ENCODE results near the gene DEDD. TPM values are rescaled to one million over a fixed set of nuclear protein-coding genes. Genes with fewer than 3 reads are reported as not detected.
A peak's percentile ranks its signal among the peaks of the same experiment; 100 is the strongest.

The DEDD gene
- total and polyA plus RNA-seq, 2 of the 13 experiments (the other 11 are each of a cell fraction or from before 2014, with no cell fraction given): 12.6 to 27.8 TPM

- TF ChIP-seq ZNF318 (CRISPR knock-in tag; IDR thresholded peaks at IDR 0.05): no peak
- no peak for TF ChIP-seq ZBED4 (CRISPR knock-in tag; IDR thresholded peaks at IDR 0.05; ENCODE audit: borderline replicate concordance)
- TF ChIP-seq PRDM15 (CRISPR knock-in tag; IDR thresholded peaks at IDR 0.05): no peak; the same call in none of the 2 replicates
- no peak for TF ChIP-seq MBNL3 (CRISPR knock-in tag; conservative IDR thresholded peaks at IDR 0.05)
- TF ChIP-seq ZNF17 (CRISPR knock-in tag; IDR thresholded peaks at IDR 0.05): no peak
- no peak; the same call in 1 of the 2 replicates for TF ChIP-seq AHR (CRISPR knock-in tag; IDR thresholded peaks at IDR 0.05)
- 0 out of 2 replicates have a peak, but pooled peaks have one; percentile 23 for TF ChIP-seq GMEB2 (CRISPR knock-in tag; IDR thresholded peaks at IDR 0.05; ENCODE audit: low read depth)
- TF ChIP-seq E2F2 (CRISPR knock-in tag; IDR thresholded peaks at IDR 0.05; ENCODE audit: borderline replicate concordance): no peak
Measured at GRCh38 chr1:161117759-161118581, 14.5 kb downstream of the DEDD start, which contains the start of the genes NIT1 and PFDN2 (continued).

Measured in HepG2 (cell line).